Body of pancreas (tissue), 4 donors: ENCODE results near the gene DMRTB1. TPM values are rescaled to one million over a fixed set of nuclear protein-coding genes. Genes with fewer than 3 reads are reported as not detected.

Experiments
- ATAC-seq: fragments of 150-250 bp; one replicate; pipeline ENCODE4 v1.9.1; 2016
- DNase-seq, 4 donors: peaks; one replicate each; pipeline ENCODE4 v3.0.0-alpha.2; 2019
- H3K27ac ChIP-seq, 4 donors: fragments of 200-600 bp; sonication (generic); 1 replicate in 3 of 4; 2 replicates in 1 of 4; pipeline versions ENCODE4 v1.5.1 to v1.6.1; 2016 to 2019; ENCODE audit warnings: mild to moderate bottlenecking in 1 of 4, mixed read lengths in 1 of 4, moderate library complexity in 1 of 4
- H3K27me3 ChIP-seq, 2 donors: fragments of 200-600 bp; sonication (generic); one replicate each; pipeline ENCODE4 v1.6.0; 2016; ENCODE audit warnings: mild to moderate bottlenecking in 1 of 2
- H3K36me3 ChIP-seq, 2 donors: fragments of 200-600 bp; sonication (generic); replicated peaks in 1 of 2; 2 replicates each; pipeline ENCODE4 v1.5.1; 2016; ENCODE audit warnings: low read depth in 2 of 2; ENCODE audit not compliant: insufficient read depth in 1 of 2
- H3K4me1 ChIP-seq: fragments of 200-600 bp; sonication (generic); one replicate; pipeline ENCODE4 v1.6.0; 2016
- H3K4me3 ChIP-seq, 2 donors: fragments of 200-600 bp; sonication (generic); 1 replicate in 1 of 2; 2 replicates in 1 of 2; pipeline ENCODE4 v1.5.1; 2016 to 2019
- H3K9me3 ChIP-seq, 3 donors: fragments of 200-600 bp; sonication (generic); 1 replicate in 2 of 3; 2 replicates in 1 of 3; pipeline ENCODE4 v1.5.1; 2016
- POLR2A ChIP-seq, 3 donors: fragments of 450-650 bp; IDR thresholded peaks; one replicate each; pipeline ENCODE4 v1.6.1; 2016; ENCODE audit warnings: antibody characterized with exemption in 3 of 3, mild to moderate bottlenecking in 2 of 3
- WGBS, 2 donors: methylation state at CpG; one replicate each; pipeline ENCODE4 v1.1.5; 2017; 5-methylcytosine and 5-hydroxymethylcytosine counted together
- intact Hi-C: fragments of 100-400 bp; cut with DNase I; formaldehyde crosslinking; loops from one replicate; pipeline ENCODE4 v1.15.1; 2023
- total RNA-seq, 2 donors: library from RNA; depleted of rRNA; stranded (reverse); fragments of >200 nt; gene quantifications; one replicate each; pipeline ENCODE4 v1.1.0, GENCODE V29; 2016
- TF ChIP-seq, protein P1 (sequence below), 7 experiments: fragments of 450-650 bp in 4 of 7; fragments of 200-600 bp in 3 of 7; sonication (generic) in 3 of 7; IDR thresholded peaks; one replicate each; pipeline ENCODE4 v1.5.1; 2016 to 2019; ENCODE audit warnings: antibody characterized with exemption in 7 of 7

The DMRTB1 gene
- total RNA-seq, 2 donors from 2014 or later, result not detected

GRCh38 chr1:53458634-53459033 is 565 bp upstream of the DMRTB1 start:
- no peaks in the 10 kb centered on the region for H3K27me3 ChIP-seq
- no peak for TF ChIP-seq POLR2A (IDR thresholded peaks at IDR 0.05)
- TF ChIP-seq, protein P1, sequence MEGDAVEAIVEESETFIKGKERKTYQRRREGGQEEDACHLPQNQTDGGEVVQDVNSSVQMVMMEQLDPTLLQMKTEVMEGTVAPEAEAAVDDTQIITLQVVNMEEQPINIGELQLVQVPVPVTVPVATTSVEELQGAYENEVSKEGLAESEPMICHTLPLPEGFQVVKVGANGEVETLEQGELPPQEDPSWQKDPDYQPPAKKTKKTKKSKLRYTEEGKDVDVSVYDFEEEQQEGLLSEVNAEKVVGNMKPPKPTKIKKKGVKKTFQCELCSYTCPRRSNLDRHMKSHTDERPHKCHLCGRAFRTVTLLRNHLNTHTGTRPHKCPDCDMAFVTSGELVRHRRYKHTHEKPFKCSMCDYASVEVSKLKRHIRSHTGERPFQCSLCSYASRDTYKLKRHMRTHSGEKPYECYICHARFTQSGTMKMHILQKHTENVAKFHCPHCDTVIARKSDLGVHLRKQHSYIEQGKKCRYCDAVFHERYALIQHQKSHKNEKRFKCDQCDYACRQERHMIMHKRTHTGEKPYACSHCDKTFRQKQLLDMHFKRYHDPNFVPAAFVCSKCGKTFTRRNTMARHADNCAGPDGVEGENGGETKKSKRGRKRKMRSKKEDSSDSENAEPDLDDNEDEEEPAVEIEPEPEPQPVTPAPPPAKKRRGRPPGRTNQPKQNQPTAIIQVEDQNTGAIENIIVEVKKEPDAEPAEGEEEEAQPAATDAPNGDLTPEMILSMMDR (IDR thresholded peaks at IDR 0.05), result no peak
- H3K27ac ChIP-seq, result no peak overlapping the region
- H3K36me3 ChIP-seq, result no peaks in the 10 kb centered on the region
- no peaks in the 10 kb centered on the region for H3K4me1 ChIP-seq
- no peak overlapping the region for H3K4me3 ChIP-seq
- ATAC-seq, result no peak
- intact Hi-C loops, result no loop called here
- no peak for DNase-seq
- H3K9me3 ChIP-seq, result no peaks in the 10 kb centered on the region
- WGBS, 2 donors, result 60 to 68% methylated on average over 3 of the region's 3 CpGs

- H3K4me3 ChIP-seq, result no peak overlapping the region
- WGBS, 2 donors, result 86 to 90% methylated on average over 25 of the region's 25 CpGs
- no peaks in the 10 kb centered on the region for H3K36me3 ChIP-seq
- H3K27ac ChIP-seq, result no peak overlapping the region
- ATAC-seq (no peak), DNase-seq (no peak)
- no peaks in the 10 kb centered on the region for H3K4me1 ChIP-seq
- no peaks in the 10 kb centered on the region for H3K27me3 ChIP-seq
- no peaks in the 10 kb centered on the region for H3K9me3 ChIP-seq
- TF ChIP-seq POLR2A (IDR thresholded peaks at IDR 0.05), result no peak
- TF ChIP-seq, protein P1 (IDR thresholded peaks at IDR 0.05), result no peak
- intact Hi-C loops, result no loop called here
These were observed 1.0 kb downstream of the DMRTB1 start for GRCh38 chr1:53460211-53460634.

- Histone ChIP-seq H3K9me3 (no peaks in the 10 kb centered on the region), H3K27ac (no peak overlapping the region), H3K4me1 (no peaks in the 10 kb centered on the region), H3K4me3 (no peak overlapping the region), H3K36me3 (no peaks in the 10 kb centered on the region), H3K27me3 (no peaks in the 10 kb centered on the region)
- no peak for DNase-seq
- TF ChIP-seq, protein P1 (IDR thresholded peaks at IDR 0.05), result no peak
- TF ChIP-seq POLR2A (IDR thresholded peaks at IDR 0.05), result no peak
- no peak for ATAC-seq
- 74 to 77% methylated on average over 22 to 29 of the region's 29 CpGs for WGBS, 2 donors
- intact Hi-C loops, result no loop called here
These were observed 1.6 kb downstream of the DMRTB1 start for GRCh38 chr1:53460666-53461322.

DNA sequence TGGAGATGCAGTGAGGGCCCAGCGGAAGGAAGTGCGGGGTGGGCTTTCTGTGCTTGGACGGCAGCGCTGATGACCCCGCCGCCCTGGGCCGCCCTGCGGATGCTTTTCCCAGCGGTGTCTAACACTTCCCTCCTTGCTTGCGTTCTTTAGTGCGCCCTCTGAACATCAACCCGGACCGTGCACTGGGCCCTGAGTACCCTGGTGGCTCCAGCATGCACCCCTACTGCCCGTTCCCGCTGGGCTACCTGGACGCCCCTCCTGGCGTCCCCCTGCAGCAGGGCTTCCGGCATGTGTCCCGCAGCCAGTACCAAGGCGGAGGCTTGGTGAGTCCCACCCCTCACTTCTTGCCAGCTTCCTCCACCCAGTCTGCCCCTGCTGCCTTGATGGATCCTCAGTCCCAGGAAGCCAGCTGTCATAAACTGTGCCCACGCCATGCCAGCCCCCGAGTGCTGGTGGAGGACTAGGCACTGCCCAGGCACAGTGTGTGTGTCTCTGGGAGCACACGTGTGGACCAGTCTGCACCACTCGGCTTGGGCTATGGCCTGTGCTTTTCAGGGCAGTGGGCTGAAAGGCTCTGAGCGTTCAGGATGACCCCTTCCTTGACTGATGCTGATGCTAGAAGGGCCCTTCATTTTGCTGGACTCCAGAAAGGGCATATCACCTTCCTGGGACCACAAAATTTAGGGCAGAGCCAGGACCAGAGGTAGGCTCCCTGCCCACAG is 2.3 kb downstream of the DMRTB1 start:
- Histone ChIP-seq H3K4me3 (no peak overlapping the region), H3K36me3 (no peaks in the 10 kb centered on the region), H3K27me3 (no peaks in the 10 kb centered on the region), H3K4me1 (no peaks in the 10 kb centered on the region), H3K27ac (no peak overlapping the region), H3K9me3 (no peaks in the 10 kb centered on the region)
- TF ChIP-seq, protein P1 (IDR thresholded peaks at IDR 0.05), result no peak
- TF ChIP-seq POLR2A (IDR thresholded peaks at IDR 0.05), result no peak
- 78 to 80% methylated on average over 23 to 25 of the region's 25 CpGs for WGBS, 2 donors
- intact Hi-C loops, result no loop called here
- no peak for DNase-seq
- ATAC-seq, result no peak
